Hematopoietic multipotent progenitor cell treated with erythropoietin and hydrocortisone succinate and interleukin-3 and kit ligand, for 8 days (in vitro differentiated cells): ENCODE measurements around the gene LRP6.
A peak's percentile ranks its signal among the peaks of the same experiment; 100 is the strongest.

Experiments used
- DNase-seq: peaks from one replicate; pipeline ENCODE4 v3.0.0-alpha.2; 2015

LRP6 gene

DNA sequence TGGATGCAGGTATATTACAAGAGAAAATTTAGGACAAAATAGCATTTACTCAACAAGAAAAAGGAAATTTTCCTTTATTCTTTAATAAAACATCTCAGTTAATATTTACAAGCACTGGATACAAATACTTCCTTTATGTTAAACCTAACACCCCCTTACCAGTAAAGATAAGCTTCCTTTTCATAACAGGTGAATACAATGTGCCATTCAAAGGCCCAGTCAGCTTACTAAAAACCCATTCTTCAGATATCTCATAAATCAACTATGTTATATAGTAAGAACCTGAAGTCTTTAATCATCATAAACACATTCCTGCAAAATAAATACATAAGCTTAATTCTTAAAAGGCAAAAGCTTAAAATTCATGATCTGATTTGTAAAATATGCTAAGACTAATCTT, 52.6 kb downstream of the LRP6 start:
- no peak for DNase-seq

DNA sequence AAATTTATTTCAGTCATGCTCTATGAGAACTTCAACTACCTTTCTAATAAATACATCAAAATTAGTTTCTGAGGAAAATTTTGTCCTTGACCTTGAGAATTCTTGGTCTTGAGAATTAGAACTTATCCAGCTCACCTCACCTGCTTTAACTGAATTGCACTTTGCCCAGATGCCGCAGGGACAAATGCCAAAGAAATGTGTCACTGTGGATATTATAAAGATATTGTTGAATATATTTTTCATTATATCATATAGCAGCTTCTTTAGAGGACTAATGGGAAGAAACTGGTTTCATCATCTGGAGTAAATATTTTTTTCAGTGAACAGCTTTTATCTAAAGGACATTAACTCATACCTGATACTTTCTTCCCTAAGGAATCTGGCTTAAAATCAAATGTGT, 54.1 kb downstream of the LRP6 start:
- no peak for DNase-seq

DNA sequence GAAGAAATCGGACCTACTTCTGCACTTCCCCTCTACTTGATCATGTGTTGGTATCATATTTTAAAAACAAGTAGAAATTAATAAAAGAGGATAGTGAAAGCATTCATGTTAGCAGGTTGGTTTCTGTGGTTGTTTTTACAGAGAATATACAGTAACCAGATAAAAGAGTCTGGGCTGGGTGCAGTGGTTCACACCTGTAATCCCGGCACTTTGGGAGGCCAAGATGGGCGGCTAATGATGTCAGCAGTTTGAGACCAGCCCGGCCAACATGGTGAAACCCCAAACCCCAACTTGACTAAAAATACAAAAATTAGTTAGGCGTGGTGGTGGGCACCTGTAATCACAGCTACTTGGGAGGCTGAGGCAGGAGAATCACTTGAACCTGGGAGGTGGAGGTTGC, 55.9 kb downstream of the LRP6 start:
- no peak for DNase-seq

DNA sequence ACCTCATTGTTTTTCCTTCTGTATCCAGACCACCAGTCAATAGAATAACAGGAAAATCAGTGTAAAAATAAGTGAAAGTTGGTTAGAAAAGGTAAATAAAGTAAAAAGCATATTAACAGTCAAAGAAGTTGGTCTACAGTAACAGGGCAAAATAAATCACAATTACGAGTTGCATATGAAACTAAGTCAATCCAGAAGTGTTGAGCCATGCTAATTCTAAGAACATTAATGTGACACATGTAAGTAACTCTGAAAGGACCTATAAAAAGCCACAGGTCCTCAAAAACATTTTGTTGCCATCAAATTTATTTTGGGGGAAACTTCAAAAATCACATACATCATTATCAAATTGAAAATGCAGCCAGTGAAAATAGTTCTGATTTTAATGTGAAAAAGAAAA, 56.4 kb downstream of the LRP6 start:
- DNase-seq: no peak

DNA sequence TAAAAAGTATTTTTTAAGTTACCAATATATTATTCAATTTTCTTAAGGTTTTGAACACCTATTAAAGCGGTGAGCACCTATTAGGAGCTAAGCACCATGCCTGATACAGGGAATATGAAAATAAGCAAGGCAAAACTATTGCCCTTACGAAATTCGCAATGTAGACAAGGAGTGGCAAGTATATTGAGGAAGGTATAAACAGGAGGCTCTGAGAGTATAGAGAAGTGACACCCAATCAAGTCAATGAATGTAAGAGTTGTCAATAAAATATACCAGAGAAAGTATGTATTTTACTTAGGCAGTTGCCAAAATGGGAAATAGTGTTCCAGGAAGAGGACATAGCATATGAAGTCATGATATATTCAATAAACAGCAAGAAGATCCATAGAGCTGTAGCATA, 57.2 kb downstream of the LRP6 start:
- DNase-seq: no peak

DNA sequence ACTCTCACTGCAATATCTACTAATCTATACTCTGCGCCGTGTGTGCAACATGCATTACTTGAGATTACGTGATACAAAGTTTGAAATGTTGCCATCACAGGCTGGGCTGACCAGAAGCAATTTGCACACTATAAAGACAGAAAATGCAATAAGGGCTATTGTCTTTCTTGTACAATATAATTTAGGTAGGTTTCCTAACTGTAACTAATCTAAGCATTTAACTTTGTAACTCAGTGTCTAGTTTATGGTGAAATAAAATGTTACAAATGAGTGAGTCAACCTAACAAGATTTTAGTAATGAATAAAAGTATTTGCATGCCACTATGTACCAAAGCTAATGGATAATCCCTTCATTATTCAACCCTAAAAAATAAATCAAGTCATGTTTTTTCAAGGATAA, 57.8 kb downstream of the LRP6 start:
- no peak for DNase-seq

DNA sequence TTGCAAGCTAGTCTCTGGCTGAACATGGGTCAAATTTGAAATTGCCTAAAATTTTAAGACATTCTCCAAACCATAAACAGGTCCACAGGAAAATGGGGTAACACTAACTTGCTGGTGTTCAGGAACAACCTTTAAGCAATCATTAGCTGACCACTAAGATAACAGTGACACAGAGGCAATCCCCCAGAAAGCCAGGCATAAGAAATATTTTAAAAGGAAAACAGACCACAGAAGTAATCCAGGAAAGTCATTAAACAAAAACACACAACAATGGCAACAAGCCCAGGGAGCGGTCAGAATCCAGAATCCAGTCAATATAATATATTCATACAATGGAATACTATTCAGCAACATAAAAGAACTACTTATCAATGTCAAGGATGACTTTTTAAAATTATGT, 59.1 kb downstream of the LRP6 start:
- no peak for DNase-seq

DNA sequence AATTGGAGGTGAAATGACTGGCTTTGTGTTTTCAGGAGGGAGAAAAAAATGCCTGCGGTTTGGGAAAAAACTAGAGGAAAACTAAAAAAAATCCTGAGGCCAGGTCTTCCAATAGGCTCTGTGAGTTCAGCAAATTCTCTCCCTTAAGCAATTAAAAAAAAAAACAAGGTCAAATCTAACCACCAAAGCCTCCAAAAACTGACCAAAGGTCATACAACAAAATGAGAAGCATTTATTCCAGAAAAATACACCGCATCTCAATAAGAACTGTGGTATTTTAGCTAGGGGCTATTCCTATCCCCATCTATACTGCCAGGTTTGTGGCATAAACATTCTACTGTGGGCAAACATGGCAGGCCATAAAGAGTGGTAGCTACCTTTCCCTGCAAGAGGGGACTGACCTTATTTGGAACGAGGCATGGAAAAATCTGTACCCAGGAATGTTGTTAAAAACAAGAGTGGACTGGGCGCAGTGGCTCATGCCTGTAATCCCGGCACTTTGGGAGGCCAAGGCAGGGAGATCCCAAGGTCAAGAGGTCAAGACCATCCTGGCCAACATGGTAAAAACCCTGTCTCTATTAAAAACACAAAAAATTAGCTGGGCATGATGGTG, 60.0 kb downstream of the LRP6 start:
- no peak for DNase-seq

DNA sequence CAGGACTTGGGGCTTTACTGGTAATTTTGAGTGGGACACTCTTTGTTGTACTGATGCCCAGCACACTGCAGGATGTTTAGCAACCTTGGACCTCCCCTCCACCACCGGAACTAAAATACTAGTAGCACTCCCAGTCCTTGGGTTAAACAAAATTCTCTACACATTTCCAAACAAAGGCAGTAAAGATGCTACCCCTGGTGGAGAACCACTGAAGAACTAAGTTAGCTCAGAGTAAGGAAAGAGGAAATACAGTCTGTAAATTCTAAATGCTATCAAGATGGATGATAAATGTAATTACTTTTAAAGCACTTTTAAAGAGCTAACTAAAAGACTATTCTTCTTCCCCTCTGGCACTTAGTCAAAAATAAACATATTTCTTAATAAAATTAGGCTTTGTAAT, 64.1 kb downstream of the LRP6 start:
- DNase-seq: no peak

DNA sequence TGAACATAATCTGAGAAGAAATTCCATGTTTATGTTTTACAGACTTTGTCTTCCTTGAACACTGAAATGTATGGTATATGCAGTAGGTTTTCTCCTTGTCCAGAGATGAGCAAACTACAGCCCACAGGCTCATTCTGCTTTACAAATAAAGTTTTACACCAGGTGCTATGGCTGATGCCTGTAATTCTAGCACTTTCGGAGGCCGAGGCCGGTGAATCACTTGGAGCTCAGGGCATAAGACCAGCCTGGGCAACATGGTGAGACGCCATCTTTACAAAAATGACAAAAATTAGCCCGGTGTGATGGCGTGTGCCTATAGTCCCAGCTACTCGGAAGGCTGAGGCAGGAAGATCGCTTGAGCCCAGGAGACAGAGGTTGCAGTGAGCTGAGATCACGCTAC, 64.7 kb downstream of the LRP6 start:
- DNase-seq: no peak

DNA sequence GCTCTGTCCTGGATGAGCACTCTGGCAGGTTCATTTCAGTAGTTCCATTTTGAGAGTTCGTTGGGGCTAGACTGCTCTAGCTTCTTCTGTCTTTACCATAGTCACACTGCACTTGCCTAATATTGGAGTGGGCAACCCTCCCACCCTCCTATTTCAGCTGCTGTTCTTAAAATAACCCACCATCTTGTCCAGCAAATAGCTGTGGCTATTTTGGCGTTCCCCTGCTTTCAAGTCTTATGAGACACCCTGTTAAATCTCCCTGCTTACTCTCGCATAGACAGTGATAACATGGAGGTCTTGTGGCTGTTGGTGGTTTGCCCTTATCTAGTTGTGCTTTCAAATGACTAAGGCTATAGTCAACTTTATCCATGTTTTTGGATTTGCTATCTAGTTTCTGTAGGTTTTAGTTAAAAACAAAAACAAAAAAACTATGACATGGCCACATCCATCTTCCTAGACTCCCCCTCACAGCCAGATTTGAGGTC, 65.5 kb downstream of the LRP6 start:
- DNase-seq: peak; percentile 52

DNA sequence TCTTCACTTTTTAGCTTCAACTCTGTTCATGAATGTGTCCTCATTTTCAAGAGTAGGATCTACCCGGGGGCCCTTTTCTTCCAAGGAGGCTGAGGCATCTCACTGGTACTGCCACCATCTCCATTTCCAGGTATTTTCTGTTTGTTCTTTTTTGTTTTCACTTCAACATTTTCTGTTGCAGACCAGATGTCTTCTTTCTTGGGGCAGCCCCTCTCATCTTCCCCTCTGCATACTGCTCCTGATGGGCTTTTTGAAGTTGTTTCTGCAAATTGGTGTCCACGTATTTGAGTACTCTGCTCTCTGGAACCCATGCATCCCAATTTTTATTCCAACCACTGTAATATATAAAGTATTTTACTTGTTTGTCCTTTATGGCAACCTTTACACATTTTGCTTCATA, 66.5 kb downstream of the LRP6 start:
- DNase-seq: no peak

DNA sequence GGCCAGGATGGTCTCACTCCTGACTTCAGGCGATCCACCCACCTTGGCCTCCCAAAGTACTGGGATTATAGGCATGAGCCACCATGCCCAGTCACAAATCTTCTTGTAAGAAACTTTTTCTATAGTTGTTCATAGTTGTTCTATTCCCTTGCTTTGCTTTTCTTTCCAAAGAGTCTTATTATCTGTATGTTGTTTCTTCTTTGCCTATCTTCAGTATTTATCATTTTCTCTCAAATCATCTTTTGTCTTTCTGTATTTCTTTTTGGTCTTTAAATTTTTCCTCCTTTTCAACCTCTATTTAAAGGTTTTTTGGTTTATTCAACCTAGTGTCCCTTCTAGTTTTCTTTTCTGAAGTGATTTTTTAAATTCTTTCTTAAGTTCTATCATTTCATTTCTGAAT, 68.7 kb downstream of the LRP6 start:
- DNase-seq: no peak

DNA sequence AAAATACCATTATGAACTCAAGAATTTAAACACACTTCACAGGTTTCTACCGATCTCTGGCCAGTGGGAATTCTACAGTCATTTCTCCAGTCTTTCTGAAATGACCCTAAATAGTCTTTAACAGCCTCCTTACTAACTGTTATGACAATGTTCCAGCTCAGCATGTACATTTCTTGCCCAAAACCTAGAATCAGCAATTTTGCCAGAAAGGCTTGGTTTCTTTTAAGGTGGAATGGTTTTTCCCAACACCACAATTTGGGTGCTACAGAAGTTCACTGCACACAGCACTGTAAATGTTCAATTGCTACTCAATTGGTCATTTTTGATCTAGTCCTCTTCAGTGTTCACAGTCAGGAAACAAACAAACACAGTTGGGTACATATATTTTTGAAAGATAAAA, 69.7 kb downstream of the LRP6 start:
- no peak for DNase-seq

DNA sequence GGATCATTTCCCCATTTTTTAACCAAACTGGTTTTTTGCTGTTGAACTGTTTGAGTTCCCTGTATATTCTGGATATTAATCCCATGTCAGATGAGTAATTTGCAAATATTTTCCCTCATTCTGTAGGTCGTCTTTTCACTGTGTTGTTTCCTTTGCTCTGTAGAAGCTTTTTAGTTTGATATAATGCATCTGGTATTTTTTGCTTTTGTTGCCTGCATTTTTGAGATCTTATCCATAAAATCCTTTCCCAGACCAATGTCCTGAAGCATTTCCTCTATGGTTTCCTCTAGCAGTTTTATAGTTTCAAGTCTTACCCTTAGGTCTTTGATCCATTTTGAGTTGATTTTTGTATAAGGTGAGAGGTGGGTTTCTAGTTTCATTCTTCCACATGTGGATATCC, 71.3 kb downstream of the LRP6 start:
- no peak for DNase-seq

DNA sequence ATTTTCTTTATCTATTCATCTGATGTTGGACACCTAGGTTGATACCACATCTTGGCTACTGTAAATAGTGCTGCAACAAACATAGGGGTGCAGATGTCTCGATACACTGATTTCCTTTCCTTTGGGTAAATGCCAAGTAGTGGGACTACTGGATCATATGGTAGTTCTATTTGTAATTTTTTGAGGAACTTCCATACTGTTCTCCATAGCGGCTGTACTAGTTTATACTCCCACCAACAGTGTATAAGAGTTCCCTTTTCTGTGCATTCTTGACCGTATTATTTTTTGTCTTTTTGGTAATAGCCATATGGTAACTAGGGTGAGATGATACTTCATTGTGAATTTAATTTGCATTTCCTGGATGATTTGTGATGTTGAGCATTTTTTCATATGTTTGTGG, 71.8 kb downstream of the LRP6 start:
- DNase-seq: no peak

DNA sequence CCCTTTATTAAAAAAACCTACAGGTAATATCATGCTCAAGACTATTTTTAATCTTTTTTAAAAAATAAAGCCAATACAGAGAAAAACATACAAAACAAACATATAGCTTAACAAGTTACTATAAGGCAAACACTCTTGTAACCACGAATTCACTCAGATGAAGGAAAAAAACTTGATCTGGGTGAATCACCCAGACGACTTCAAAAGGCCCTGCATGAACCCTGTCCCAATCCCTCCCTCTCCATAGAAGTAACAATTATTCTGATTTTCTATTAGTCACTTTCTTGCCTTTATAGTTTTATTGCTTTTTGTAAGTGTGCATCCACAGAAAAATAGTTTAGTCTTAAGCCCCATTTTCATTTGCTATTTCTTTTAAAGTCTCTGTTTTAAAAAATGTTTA, 72.6 kb downstream of the LRP6 start:
- DNase-seq: no peak

DNA sequence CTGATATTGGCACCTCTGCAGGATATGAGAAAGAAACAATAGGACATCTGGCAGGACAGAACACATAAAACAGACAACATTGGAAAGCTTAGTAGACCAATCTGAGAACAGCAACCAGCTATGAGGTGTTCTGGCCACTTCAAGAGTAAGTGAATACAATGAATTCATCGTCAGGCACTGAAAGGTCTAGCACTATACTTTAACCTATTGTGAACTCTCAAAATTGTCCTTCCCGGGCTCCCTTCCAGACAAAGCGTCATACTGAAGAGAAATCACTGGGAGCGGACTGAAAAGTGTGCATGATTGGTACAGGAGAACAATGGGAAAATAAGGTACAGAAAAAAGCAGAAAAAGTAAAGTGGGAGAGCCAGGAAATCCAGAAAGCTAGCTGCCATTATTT, 75.8 kb downstream of the LRP6 start:
- DNase-seq: no peak

DNA sequence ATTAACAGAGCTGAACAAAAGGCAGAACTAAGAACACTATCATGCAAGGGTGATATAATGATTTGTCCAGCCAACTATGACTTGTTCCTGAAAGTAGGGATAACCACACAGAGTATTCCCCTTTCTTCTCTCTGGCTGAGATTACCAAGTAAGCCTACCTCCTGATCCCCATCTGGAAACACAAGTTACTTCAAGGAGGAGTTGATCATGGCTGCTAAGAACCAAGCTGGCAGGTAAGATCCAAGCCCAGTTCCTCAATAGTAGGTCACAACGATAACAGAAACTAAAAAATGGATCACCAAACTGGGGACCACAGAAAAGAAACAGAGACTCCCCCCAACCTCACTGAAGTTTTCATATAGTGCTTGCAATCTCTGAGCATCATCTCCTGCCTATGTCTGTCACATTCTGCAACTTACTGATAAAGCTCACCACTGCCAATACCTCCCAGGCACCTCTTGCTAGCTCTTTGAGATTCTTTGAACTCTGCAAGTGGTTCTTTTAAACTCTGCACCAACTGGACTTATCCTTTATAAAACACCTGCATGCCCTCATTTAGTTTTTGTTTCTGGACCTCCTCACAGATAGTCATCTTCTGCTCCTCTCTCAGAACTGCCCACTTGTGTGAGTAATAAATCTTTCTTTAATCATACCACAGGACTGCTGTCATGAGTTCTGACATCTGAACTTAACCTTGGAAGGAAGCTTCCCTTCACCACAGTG, 76.6 kb downstream of the LRP6 start:
- peak; percentile 72 for DNase-seq

DNA sequence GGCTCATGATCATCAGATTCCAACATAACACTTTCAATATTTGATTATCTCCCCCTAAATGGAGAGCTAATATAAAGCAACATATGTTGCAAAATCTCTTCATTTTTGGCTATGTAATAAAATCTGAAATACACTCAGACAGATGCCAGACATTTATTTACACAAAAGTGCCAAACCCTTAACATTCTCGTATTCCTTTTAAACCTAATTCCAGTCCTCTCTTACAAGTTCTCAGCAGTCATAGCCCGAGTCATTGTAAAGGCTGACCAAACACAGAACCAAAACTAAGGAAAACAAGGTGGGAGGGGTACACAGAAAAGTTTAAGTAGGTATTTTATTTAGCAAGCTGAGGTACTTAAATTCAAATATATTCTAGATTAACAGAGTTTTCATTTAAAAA, 81.4 kb downstream of the LRP6 start:
- no peak for DNase-seq

DNA sequence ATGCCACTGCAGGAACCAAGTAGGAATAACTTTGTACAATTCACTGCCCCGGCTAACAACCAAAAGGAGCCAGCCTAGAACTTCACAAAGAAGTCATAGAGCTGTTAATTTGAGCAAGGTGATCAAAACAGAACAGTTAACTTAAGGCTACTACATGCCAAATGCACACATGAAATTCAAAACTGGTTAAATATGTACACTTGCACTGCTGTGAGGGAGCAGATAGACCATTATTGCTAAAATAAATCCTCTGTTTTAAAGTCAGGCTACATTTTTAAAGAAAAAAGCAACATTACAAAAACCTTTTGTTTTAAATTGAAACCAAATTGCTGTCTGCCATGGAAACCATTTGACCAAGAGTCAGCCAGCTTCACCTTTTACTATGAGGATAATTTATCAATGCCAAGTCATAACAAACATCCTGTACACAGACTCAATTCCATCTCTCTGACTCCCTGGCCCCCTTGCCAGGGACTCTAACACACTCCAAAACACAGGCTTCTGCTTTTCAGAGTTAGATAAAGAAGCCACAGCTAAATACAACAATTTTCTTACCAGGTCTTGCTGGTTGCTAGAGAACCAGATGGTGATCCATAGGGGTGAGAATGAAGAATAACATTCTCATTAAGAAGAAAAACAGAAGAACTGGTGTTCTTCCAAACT, 84.0 kb downstream of the LRP6 start:
- no peak for DNase-seq

DNA sequence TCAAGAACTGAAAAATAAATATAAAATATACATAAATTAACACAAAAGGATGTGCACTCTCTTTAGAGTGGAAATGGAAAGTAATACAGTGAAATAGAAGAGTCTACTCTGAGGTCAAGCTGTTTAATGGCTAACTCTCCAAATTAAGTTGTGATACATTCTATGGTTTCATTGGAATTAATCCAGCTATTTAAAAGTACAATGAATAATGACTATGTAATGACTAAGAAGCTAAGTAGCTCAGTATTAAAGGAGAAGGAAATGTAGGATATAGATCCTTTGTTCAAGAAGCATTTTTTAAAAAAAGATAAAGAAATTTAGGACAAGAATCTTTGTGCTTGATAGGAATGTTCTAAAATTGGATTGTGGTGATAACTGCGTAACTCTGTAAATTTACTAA, 85.3 kb downstream of the LRP6 start:
- DNase-seq: no peak

DNA sequence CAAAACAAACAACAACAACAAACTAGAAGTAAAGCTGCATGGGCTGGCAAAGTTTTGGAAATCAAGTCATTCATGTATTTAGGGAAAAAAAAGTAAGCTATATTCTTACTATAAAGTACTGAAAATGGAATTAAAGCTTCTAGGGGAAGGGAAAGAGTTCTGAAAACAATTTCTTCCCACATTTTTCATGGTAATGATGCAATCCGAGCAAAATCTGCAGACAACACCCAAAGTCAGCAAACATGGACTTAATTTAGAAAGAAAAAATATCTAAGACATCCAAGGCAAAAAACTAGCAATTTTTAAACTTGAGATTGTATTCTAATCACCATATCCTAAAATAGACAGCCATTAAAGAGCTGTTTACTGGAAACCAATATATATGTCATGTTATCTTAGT, 86.3 kb downstream of the LRP6 start:
- no peak for DNase-seq

DNA sequence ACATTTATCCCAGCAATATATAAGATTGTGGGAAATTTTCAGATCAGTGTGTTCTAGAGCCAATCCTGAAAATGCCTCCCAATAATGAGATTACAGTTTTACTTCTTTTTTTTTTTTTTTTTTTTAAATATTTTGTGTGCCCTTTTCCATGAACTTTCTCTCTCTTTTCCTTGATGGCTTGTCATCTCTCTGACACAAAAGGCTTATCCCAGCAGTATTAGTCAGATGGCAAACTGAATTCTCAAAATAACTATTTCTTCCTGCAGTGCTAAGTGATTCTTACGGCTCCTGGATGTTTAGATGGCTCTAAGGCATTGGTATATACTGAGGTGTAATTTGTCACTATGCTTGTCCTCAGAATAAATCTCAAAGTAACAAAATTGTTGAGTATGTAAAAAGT, 86.7 kb downstream of the LRP6 start:
- no peak for DNase-seq

DNA sequence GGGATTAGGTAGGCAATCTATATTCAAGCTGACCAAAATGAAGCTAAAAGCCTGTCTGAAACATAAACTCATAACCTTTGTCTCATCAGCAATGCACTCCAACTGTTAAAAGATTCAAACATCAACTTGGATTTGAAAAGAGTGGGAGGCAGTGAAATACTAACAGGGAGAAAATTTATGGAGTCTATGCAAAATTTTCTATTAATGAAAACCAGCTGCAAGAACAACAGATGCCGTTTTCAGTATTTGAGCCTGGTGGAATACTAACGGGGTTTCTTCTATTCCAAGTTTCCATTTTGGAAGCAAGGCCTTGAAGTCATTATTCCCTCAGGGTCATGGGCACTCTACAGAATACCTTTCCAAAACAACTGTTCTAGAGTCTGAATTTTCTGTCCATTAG, 88.3 kb downstream of the LRP6 start:
- DNase-seq: no peak
